ENCODE measurements around the gene CAVIN2.

Gene CAVIN2

DNA sequence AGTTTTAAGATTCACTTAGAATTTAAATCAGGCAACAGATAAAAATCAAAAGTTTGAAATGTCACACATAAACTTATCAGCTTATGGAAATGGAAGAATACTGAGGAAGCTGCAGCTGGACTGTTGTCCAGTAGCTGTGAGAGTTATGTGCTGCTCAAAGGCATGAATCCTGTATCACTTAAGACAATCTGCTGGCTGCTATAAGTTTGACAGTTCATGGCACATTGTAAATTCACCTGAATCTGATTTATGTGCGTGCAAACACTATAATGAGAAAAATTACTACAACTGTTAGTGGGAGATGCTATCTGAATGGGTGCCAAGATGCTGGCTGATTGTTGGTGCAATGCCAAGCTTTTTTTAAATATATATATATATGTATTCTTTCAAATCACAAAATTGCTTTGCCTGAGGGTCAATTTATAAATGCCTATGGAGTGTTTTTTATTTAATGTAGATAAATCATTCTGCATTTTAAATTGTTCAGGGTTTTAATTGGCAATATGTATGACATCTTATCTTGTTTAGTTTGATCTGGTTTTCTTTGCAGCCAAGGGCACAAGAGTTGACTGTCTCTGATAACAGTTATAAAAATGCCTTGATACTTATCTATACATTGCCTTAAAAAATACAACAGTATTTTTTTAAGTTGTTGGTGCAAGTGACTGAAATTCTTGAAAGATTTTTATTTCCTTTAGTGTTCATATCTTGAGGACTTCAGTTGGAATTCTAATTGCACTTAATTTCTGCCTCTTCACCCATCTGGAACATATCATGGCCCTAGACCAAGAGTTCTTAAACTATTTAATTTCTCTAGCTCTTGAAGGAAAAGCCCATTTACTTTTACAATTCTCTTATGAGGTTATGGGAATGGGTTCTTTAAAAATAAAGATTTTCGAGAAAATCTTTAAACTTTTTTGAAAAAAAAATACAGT, 48.7 kb downstream of the CAVIN2 start:
- TF ChIP-seq, protein P1, sequence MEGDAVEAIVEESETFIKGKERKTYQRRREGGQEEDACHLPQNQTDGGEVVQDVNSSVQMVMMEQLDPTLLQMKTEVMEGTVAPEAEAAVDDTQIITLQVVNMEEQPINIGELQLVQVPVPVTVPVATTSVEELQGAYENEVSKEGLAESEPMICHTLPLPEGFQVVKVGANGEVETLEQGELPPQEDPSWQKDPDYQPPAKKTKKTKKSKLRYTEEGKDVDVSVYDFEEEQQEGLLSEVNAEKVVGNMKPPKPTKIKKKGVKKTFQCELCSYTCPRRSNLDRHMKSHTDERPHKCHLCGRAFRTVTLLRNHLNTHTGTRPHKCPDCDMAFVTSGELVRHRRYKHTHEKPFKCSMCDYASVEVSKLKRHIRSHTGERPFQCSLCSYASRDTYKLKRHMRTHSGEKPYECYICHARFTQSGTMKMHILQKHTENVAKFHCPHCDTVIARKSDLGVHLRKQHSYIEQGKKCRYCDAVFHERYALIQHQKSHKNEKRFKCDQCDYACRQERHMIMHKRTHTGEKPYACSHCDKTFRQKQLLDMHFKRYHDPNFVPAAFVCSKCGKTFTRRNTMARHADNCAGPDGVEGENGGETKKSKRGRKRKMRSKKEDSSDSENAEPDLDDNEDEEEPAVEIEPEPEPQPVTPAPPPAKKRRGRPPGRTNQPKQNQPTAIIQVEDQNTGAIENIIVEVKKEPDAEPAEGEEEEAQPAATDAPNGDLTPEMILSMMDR (conservative IDR thresholded peaks at IDR 0.05; ENCODE audit: low read depth), result no peak
- H3K27ac ChIP-seq, result no peak overlapping the region
- CTCF ChIA-PET, result no interaction called here
- no peak for DNase-seq (ENCODE audit: low spot score)
- POLR2A ChIA-PET (ENCODE audit: low non-redundant PET), result no interaction called here

DNA sequence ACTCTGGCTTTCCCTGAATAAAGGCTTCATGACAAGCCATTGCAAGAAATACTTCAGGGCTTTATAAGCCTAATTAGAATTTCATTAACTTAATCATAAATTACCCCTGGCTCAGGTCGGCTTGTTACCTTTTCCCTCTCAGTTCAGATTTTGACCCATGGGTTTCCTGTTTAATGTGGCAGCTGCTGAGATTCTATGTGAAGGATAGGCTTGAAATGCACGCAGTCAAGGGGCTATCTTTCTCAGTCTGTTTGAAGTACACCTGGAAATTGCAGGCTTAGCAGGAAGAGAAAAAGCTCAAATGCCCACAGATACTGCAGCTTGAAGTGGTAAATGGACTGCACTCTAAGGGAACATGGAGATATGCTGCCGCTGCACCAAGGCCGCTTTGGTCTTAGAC, 49.4 kb downstream of the CAVIN2 start:
- POLR2A ChIA-PET (ENCODE audit: low non-redundant PET), result no interaction called here
- TF ChIP-seq, protein P1 (conservative IDR thresholded peaks at IDR 0.05; ENCODE audit: low read depth), result no peak
- CTCF ChIA-PET, result no interaction called here
- H3K27ac ChIP-seq, result no peak overlapping the region
- no peak for DNase-seq (ENCODE audit: low spot score)

DNA sequence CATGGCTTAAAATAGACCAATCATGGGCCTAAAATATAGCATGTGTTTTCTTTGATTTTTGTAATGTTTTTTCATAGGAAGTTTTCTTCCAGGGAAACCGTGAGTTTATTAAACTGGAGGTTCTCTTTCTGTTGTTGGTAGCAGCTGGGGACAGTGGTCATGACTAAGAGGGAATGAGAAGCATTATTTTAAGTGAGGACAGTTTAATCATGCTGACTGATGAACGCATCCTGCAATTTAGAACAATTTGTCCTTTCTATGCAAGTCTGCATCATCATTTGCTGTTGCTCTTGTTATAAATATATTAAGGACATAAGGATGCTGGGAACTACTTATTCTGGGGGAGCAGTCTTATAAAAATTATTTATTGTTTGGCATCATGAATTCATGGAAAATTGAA, 51.2 kb downstream of the CAVIN2 start:
- POLR2A ChIA-PET (ENCODE audit: low non-redundant PET), result no interaction called here
- CTCF ChIA-PET, result no interaction called here
- DNase-seq (ENCODE audit: low spot score), result no peak
- no peak overlapping the region for H3K27ac ChIP-seq
- TF ChIP-seq, protein P1 (conservative IDR thresholded peaks at IDR 0.05; ENCODE audit: low read depth), result no peak

DNA sequence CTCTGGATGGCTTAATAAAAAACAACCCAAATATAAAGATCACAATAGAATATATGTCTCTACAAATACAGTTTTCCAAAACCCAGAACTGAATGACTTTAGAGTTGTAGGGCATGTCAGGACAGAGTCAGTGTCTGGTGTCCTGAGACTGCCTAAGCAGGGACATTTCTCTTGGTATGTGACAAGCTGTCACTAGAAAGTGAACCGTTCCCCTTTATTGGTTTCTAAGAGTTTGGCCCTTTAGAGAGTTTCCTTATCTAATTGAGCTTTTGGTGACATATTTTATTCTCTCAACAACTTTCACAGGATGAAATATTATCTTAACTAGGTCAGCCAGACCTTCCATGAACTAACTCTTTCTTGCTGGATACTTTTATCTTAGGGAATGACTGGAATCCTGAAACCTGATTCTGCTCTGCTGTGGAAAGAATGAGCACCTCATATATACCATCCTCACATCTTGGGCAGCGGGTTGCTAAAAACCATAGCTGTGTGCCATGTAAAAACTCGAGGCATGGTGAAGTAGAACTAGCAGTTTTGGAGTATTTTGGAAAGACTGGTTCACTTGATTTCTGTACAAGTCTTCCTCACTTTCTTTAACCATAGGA, 54.8 kb downstream of the CAVIN2 start:
- ChIA-PET CTCF (interaction anchor here (0.6 to 1.4 kb wide), 2 partner anchors 237 to 370 kb away, joined by 3 read pairs; no protein-coding TSS in a partner anchor), POLR2A (ENCODE audit: low non-redundant PET) (no interaction called here)
- TF ChIP-seq, protein P1 (conservative IDR thresholded peaks at IDR 0.05; ENCODE audit: low read depth), result no peak
- DNase-seq (ENCODE audit: low spot score), result no peak
- H3K27ac ChIP-seq, result no peak overlapping the region

DNA sequence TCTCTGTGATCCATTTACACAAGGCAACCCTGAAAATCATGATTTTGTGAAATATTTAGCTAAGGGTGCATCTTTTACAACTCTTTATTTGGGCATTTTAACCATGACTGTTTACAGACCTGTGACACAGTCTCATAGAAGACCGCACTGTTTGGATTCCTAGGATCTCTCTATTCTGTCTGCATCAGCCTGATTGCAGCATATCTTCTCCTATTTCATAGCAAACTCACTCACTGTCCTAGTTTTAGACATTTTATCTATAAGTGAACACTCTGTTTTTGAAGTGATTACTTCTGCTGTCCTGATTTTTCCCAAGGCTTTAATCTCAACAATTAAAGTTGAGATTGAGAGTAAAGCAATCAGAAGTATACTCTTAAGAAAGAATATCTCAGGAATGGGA, 56.2 kb downstream of the CAVIN2 start:
- TF ChIP-seq, protein P1 (conservative IDR thresholded peaks at IDR 0.05; ENCODE audit: low read depth), result no peak
- ChIA-PET POLR2A (ENCODE audit: low non-redundant PET) (no interaction called here), CTCF (interaction anchor here (1.4 kb wide), 1 partner anchor 372 kb away, joined by 3 read pairs; no protein-coding TSS in a partner anchor)
- H3K27ac ChIP-seq, result no peak overlapping the region
- DNase-seq (ENCODE audit: low spot score), result no peak

DNA sequence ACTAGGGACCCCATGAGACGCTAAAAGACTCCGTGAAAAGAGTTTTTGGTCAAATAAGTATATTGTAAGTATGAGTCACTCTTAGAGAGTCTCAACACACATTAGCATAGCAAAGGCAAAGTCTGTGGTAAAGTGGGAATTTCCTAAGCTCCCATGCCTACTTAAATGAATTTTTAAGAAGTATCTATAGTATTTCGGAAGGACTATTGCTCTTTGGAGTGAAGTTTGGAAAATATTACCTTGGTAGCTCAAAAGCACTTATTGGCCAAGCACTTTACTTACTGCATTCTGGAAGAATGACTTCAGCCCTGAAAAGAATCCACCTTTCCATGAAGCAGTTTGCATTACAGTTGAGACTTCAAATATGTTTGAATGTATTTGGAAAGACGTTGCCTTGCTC, 57.1 kb downstream of the CAVIN2 start:
- TF ChIP-seq, protein P1 (conservative IDR thresholded peaks at IDR 0.05; ENCODE audit: low read depth), result no peak
- no peak overlapping the region for H3K27ac ChIP-seq
- POLR2A ChIA-PET (ENCODE audit: low non-redundant PET), result no interaction called here
- no peak for DNase-seq (ENCODE audit: low spot score)
- CTCF ChIA-PET, result no interaction called here

All from RWPE1 (cell line).